IMR-90 (cell line): ENCODE measurements around the gene TCFL5.

ENCODE experiments used
- BHLHE40 ChIP-seq: fragments of 150-350 bp; IDR thresholded peaks from 2 replicates; pipeline ENCODE4 v1.6.1; 2016; ENCODE audit warnings: mild to moderate bottlenecking, low read depth, low read length
- CEBPB ChIP-seq: IDR thresholded peaks from 2 replicates; pipeline ENCODE4 v1.6.1; 2012; ENCODE audit warnings: low read depth, low read length, improper control_type of control experiment
- CHD1 ChIP-seq: IDR thresholded peaks from 2 replicates; pipeline ENCODE4 v1.6.1; 2012; ENCODE audit warnings: low read depth, low read length, improper control_type of control experiment
- CTCF ChIP-seq: conservative IDR thresholded peaks from 2 replicates; pipeline ENCODE4 v1.5.1; 2012; ENCODE audit warnings: mild to moderate bottlenecking, low read depth, low read length, improper control_type of control experiment
- ELK1 ChIP-seq: fragments of 150-350 bp; IDR thresholded peaks from 2 replicates; pipeline ENCODE4 v1.6.1; 2016; ENCODE audit warnings: low read depth, mild to moderate bottlenecking, low read length, moderate library complexity, borderline replicate concordance
- FOS ChIP-seq: fragments of 150-350 bp; IDR thresholded peaks from 2 replicates; pipeline ENCODE4 v1.6.1; 2016; ENCODE audit warnings: low read depth, low read length
- MAFK ChIP-seq: IDR thresholded peaks from 2 replicates; pipeline ENCODE4 v1.6.1; 2012; ENCODE audit warnings: low read depth, low read length, improper control_type of control experiment
- MAZ ChIP-seq: IDR thresholded peaks from 2 replicates; pipeline ENCODE4 v1.6.1; 2012; ENCODE audit warnings: low read depth, mild to moderate bottlenecking, low read length, improper control_type of control experiment, moderate library complexity, borderline replicate concordance
- POLR2A ChIP-seq: IDR thresholded peaks from 2 replicates; pipeline ENCODE4 v1.6.1; 2012; ENCODE audit warnings: mild to moderate bottlenecking, low read depth, low read length
- RAD21 ChIP-seq: IDR thresholded peaks from 2 replicates; pipeline ENCODE4 v1.6.1; 2012; ENCODE audit warnings: low read length, improper control_type of control experiment
- RFX5 ChIP-seq: IDR thresholded peaks from 2 replicates; pipeline ENCODE4 v1.8.0; 2012; ENCODE audit warnings: low read depth, mild to moderate bottlenecking, low read length, moderate library complexity
- USF2 ChIP-seq: fragments of 150-350 bp; IDR thresholded peaks from 2 replicates; pipeline ENCODE4 v1.6.1; 2017; ENCODE audit warnings: mild to moderate bottlenecking, antibody characterized with exemption, low read length, low read depth

- TF ChIP-seq CTCF (no peak), POLR2A (no peak), FOS (no peak), RAD21 (no peak), CEBPB (no peak), MAZ (no peak), ELK1 (no peak), MAFK (no peak), RFX5 (no peak), CHD1 (no peak), BHLHE40 (no peak), USF2 (no peak)
Measured at GRCh38 chr20:62844182-62844581, 17.4 kb downstream of the TCFL5 start.
